ENCODE measurements around the gene SREBF2.

GRCh38 chr22:41929418-41929810 lies 96.5 kb downstream of the SREBF2 start:
- TF ChIP-seq, protein P1, sequence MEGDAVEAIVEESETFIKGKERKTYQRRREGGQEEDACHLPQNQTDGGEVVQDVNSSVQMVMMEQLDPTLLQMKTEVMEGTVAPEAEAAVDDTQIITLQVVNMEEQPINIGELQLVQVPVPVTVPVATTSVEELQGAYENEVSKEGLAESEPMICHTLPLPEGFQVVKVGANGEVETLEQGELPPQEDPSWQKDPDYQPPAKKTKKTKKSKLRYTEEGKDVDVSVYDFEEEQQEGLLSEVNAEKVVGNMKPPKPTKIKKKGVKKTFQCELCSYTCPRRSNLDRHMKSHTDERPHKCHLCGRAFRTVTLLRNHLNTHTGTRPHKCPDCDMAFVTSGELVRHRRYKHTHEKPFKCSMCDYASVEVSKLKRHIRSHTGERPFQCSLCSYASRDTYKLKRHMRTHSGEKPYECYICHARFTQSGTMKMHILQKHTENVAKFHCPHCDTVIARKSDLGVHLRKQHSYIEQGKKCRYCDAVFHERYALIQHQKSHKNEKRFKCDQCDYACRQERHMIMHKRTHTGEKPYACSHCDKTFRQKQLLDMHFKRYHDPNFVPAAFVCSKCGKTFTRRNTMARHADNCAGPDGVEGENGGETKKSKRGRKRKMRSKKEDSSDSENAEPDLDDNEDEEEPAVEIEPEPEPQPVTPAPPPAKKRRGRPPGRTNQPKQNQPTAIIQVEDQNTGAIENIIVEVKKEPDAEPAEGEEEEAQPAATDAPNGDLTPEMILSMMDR (conservative IDR thresholded peaks at IDR 0.05; ENCODE audit: low read depth, low read length), result no peak
- TF ChIP-seq EZH2phosphoT487 (IDR thresholded peaks at IDR 0.05; ENCODE audit: borderline replicate concordance, low read length), result no peak

All from PC-3 (cell line).